GM12872 (cell line): Measurements from ENCODE around the gene TMPRSS13.

Experiments
- CTCF ChIP-seq: IDR thresholded peaks from 3 replicates; pipeline ENCODE4 v1.5.1; 2011; ENCODE audit warnings: low read depth, mild to moderate bottlenecking, low read length, moderate library complexity; ENCODE audit not compliant: insufficient read depth

The TMPRSS13 gene

GRCh38 chr11:117930668-117931330 is 1.6 kb upstream of the TMPRSS13 start:
- no peak for TF ChIP-seq CTCF

- no peak for TF ChIP-seq CTCF
Measured at GRCh38 chr11:117929916-117930570, 841 bp upstream of the TMPRSS13 start.

GRCh38 chr11:117928446-117929141 is 608 bp downstream of the TMPRSS13 start:
- no peak; the same call in 2 of the 3 replicates for TF ChIP-seq CTCF

GRCh38 chr11:117927926-117928325 is 1.3 kb downstream of the TMPRSS13 start:
- no peak for TF ChIP-seq CTCF

GRCh38 chr11:117925198-117925925 is 3.8 kb downstream of the TMPRSS13 start:
- no peak for TF ChIP-seq CTCF

GRCh38 chr11:117924631-117925170 is 4.5 kb downstream of the TMPRSS13 start:
- TF ChIP-seq CTCF, result no peak

- 0 out of 3 replicates have a peak, but pooled peaks have one; percentile 4 for TF ChIP-seq CTCF
Measured at GRCh38 chr11:117923773-117924172, 5.4 kb downstream of the TMPRSS13 start.
